Stimulated activated CD4-positive, alpha-beta T cell treated with anti-CD3 and anti-CD28 coated beads, Interleukin-4, amount 100 ng/mL, for 24 hours (primary cell): ENCODE results near the gene POU2F3.

Experiments used
- DNase-seq: peaks from one replicate; pipeline ENCODE4 v3.0.0-alpha.2; 2020

The POU2F3 gene

GRCh38 chr11:120239713-120240640 is at the start of gene POU2F3:
Gene POU2F3, plus strand, starts transcription at chr11:120240140. Its CDS starts 204 bp downstream, at chr11:120240344.
- DNase-seq: no peak

- no peak for DNase-seq
These were observed 48.9 kb upstream of the POU2F3 start for GRCh38 chr11:120191058-120191457.

- DNase-seq: no peak
These were observed 46.9 kb upstream of the POU2F3 start for GRCh38 chr11:120192831-120193625.

- no peak for DNase-seq
These were observed 45.8 kb upstream of the POU2F3 start for GRCh38 chr11:120194166-120194565.

- DNase-seq: no peak
These were observed 44.2 kb upstream of the POU2F3 start for GRCh38 chr11:120195601-120196320.

- no peak for DNase-seq
These were observed 43.1 kb upstream of the POU2F3 start for GRCh38 chr11:120196826-120197225.

GRCh38 chr11:120197251-120197891 is 42.6 kb upstream of the POU2F3 start:
- no peak for DNase-seq

- DNase-seq: no peak
These were observed 42.0 kb upstream of the POU2F3 start for GRCh38 chr11:120197977-120198376.

- DNase-seq: no peak
These were observed 41.5 kb upstream of the POU2F3 start for GRCh38 chr11:120198403-120198786.

GRCh38 chr11:120198787-120199469 is 41.0 kb upstream of the POU2F3 start:
- DNase-seq: no peak

GRCh38 chr11:120199613-120200012 is 40.3 kb upstream of the POU2F3 start:
- no peak for DNase-seq

GRCh38 chr11:120200677-120201076 is 39.3 kb upstream of the POU2F3 start:
- no peak for DNase-seq

- DNase-seq: no peak
These were observed 38.3 kb upstream of the POU2F3 start for GRCh38 chr11:120201653-120202052.

- DNase-seq: no peak
These were observed 36.3 kb upstream of the POU2F3 start for GRCh38 chr11:120203626-120204025.

- no peak for DNase-seq
These were observed 34.3 kb upstream of the POU2F3 start for GRCh38 chr11:120205596-120206161.

- no peak for DNase-seq
These were observed 32.4 kb upstream of the POU2F3 start for GRCh38 chr11:120207512-120207911.

GRCh38 chr11:120208001-120208441 is 31.9 kb upstream of the POU2F3 start:
- no peak for DNase-seq

GRCh38 chr11:120208777-120209176 is 31.2 kb upstream of the POU2F3 start:
- no peak for DNase-seq

- no peak for DNase-seq
These were observed 30.0 kb upstream of the POU2F3 start for GRCh38 chr11:120209746-120210625.
